B cell (primary cell): ENCODE results near the gene HAUS3. TPM values are rescaled to one million over a fixed set of nuclear protein-coding genes. Genes with fewer than 3 reads are reported as not detected.

ENCODE experiments used
- ATAC-seq: fragments of 200-7000 bp; cut with Tn5 transposase; one replicate; pipeline ENCODE4 v1.10.0; 2021; ENCODE audit warnings: low read depth, mild to moderate bottlenecking, moderate number of reproducible peaks, moderate library complexity
- CTCF ChIA-PET: fragments of 350-600 bp; sonication (Branson Sonifier 250); formaldehyde crosslinking; loops from one replicate; lab custom pipeline; 2021; ENCODE audit warnings: antibody characterized with exemption, inconsistent platforms; lab: Charles Lee
- POLR2A ChIA-PET: fragments of 350-600 bp; sonication (Branson Sonifier 250); formaldehyde crosslinking; loops from one replicate; lab custom pipeline; 2021; ENCODE audit warnings: antibody characterized with exemption; lab: Charles Lee
- DNase-seq: peaks from one replicate; pipeline ENCODE4 v3.0.0; 2013
- H2AFZ ChIP-seq: 2 replicates; pipeline ENCODE4 v1.6.1; 2012; ENCODE audit warnings: mild to moderate bottlenecking, low read depth, low read length; ENCODE audit not compliant: insufficient read depth, poor library complexity, severe bottlenecking
- H3K27ac ChIP-seq, 2 donors: 1 replicate in 1 of 2; 2 replicates in 1 of 2; pipeline ENCODE4 v1.5.1; 2012 to 2013; ENCODE audit warnings: low read length in 2 of 2, mild to moderate bottlenecking in 2 of 2, moderate library complexity in 1 of 2
- H3K27me3 ChIP-seq, 4 experiments: fragments of 200-600 bp in 1 of 4; sonication (generic) in 1 of 4; replicated peaks in 1 of 4; 1 replicate in 2 of 4; 2 replicates in 2 of 4; pipeline versions ENCODE4 v1.6.1 to v1.7.0; 2013 to 2016; ENCODE audit warnings: low read length in 3 of 4, mild to moderate bottlenecking in 2 of 4, mixed read lengths in 1 of 4, moderate library complexity in 1 of 4; ENCODE audit not compliant: insufficient read depth in 4 of 4, control insufficient read depth in 3 of 4; ENCODE audit errors: control extremely low read depth in 1 of 4
- H3K36me3 ChIP-seq, 2 experiments: replicated peaks in 1 of 2; 1 replicate in 1 of 2; 2 replicates in 1 of 2; pipeline versions ENCODE4 v1.6.1 to v1.7.1; 2013; ENCODE audit warnings: low read length in 1 of 2; ENCODE audit not compliant: insufficient read depth in 2 of 2, control insufficient read depth in 1 of 2; ENCODE audit errors: control extremely low read depth in 1 of 2, extremely low read depth in 1 of 2
- H3K4me1 ChIP-seq, 2 donors: fragments of 200-600 bp in 1 of 2; sonication (generic) in 1 of 2; 1 replicate in 1 of 2; 2 replicates in 1 of 2; pipeline versions ENCODE4 v1.5.1 to v1.6.1; 2013 to 2017; ENCODE audit warnings: low read length in 2 of 2; ENCODE audit not compliant: control insufficient read depth in 2 of 2, insufficient read depth in 2 of 2
- H3K4me2 ChIP-seq: replicated peaks from 2 replicates; pipeline ENCODE3; 2012; ENCODE audit warnings: mild to moderate bottlenecking, low read depth, low read length; ENCODE audit not compliant: poor library complexity, severe bottlenecking
- H3K4me3 ChIP-seq, 5 experiments: fragments of 200-600 bp in 1 of 5; sonication (generic) in 1 of 5; 1 replicate in 3 of 5; 2 replicates in 2 of 5; pipeline versions ENCODE4 v1.5.1 to v1.7.0; 2011 to 2016; ENCODE audit warnings: low read length in 4 of 5, mild to moderate bottlenecking in 4 of 5, low read depth in 2 of 5, control low read depth in 1 of 5, moderate library complexity in 1 of 5; ENCODE audit not compliant: insufficient read depth in 1 of 5; ENCODE audit errors: control extremely low read depth in 1 of 5, extremely low read depth in 1 of 5
- H3K79me2 ChIP-seq: fragments of 200-600 bp; sonication (generic); one replicate; pipeline ENCODE4 v1.6.0; 2016; ENCODE audit warnings: low read length; ENCODE audit not compliant: control insufficient read depth, insufficient read depth
- H3K9ac ChIP-seq: fragments of 200-600 bp; sonication (generic); 2 replicates; pipeline ENCODE4 v1.6.1; 2017; ENCODE audit warnings: mild to moderate bottlenecking, low read length, moderate library complexity
- H3K9me3 ChIP-seq, 3 donors: one replicate each; pipeline versions ENCODE4 v1.6.1 to v1.7.1; 2013; ENCODE audit warnings: low read length in 2 of 3; ENCODE audit not compliant: control insufficient read depth in 2 of 3, insufficient read depth in 1 of 3; ENCODE audit errors: control extremely low read depth in 1 of 3
- H4K20me1 ChIP-seq: 2 replicates; pipeline ENCODE4 v1.6.0; 2012; ENCODE audit warnings: mild to moderate bottlenecking, low read length; ENCODE audit not compliant: insufficient read depth, control insufficient read depth, poor library complexity, severe bottlenecking
- H3K27ac Mint-ChIP-seq: one replicate; pipeline ENCODE4 v1.8.0; 2021; ENCODE audit warnings: mixed read lengths
- H3K27me3 Mint-ChIP-seq: one replicate; pipeline ENCODE4 v1.8.0; 2021; ENCODE audit warnings: mixed read lengths
- H3K4me1 Mint-ChIP-seq: one replicate; pipeline ENCODE4 v1.8.0; 2021; ENCODE audit warnings: mixed read lengths
- H3K4me3 Mint-ChIP-seq: one replicate; pipeline ENCODE4 v1.8.0; 2021; ENCODE audit warnings: mixed read lengths
- H3K9me3 Mint-ChIP-seq: one replicate; pipeline ENCODE4 v1.8.0; 2022; ENCODE audit warnings: mixed read lengths; ENCODE audit not compliant: insufficient read depth
- EZH2 ChIP-seq: IDR thresholded peaks from 2 replicates; pipeline ENCODE4 v1.6.1; 2012; ENCODE audit warnings: borderline replicate concordance, low read depth, mild to moderate bottlenecking, moderate library complexity, low read length; ENCODE audit not compliant: insufficient read depth, poor library complexity, severe bottlenecking
- WGBS: methylation state at CpG from one replicate; pipeline ENCODE4 v1.1.5; 2013; ENCODE audit warnings: missing lambda C conversion rate; ENCODE audit not compliant: insufficient coverage; 5-methylcytosine and 5-hydroxymethylcytosine counted together
- intact Hi-C: fragments of 100-400 bp; cut with micrococcal nuclease; formaldehyde crosslinking; loops from one replicate; pipeline ENCODE4 v1.10.0; 2022
- polyA plus RNA-seq: library from polyadenylated mRNA; depleted of rRNA; stranded (reverse); fragments of >200 nt; gene quantifications from 2 replicates; pipeline ENCODE4 v1.2.3, GENCODE V29; 2012
- total RNA-seq, 2 donors: library from RNA; stranded (reverse); fragments of 120-200 nt in 1 of 2; gene quantifications; 1 replicate in 1 of 2; 2 replicates in 1 of 2; pipeline versions ENCODE4 v1.2.3 to v1.2.4, GENCODE V29; 2013 to 2022
- TF ChIP-seq, protein P1 (sequence below): fragments of 200-600 bp; IDR thresholded peaks from one replicate; pipeline ENCODE4 v1.8.0; 2022; ENCODE audit warnings: antibody characterized with exemption, mild to moderate bottlenecking

The HAUS3 gene
- total and polyA plus RNA-seq, 2 donors (not counting 1 experiment from before 2014, with no cell fraction given), result 8.2 to 26.5 TPM

DNA sequence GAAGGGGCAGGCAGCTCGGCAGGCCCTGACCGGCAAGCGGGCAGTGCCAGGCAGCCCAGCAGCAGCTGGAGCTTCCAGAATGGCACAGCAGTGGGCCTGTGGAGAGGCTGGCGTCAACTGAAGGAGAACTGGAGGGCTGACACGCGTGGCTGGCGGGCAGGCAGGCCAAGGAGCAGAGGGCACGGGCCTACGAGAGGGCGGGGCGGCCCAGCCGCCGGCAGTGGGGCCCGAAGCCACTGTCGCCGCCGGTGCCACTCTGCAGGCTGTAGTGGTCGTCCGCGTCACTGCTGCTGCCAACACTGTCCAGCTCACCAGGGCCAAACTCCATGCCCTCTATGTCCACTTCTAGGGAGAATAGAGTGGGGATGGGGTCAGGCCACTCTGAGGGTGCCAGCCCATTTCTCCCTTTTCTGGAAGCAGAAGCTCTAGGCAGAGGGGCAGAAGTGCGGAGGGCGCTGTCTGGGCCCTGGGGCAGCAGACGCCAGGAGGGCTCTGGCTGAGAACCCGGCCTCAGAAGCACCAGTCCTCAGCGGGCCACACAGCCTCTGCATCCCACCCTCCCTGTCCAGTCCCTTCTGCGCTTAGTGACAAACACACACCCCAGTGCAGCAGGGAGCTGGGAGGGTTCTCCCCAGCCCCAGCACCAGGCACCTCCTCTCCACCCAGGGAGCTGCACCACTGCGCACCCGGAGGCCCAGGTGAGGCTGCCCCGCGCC lies 8.6 kb upstream of the HAUS3 start:
- Histone ChIP-seq H4K20me1 (peaks cover 50% of the 10 kb centered on the region), H3K27me3 (no peaks in the 10 kb centered on the region), H3K4me2 (no peak overlapping the region), H3K4me1 (no peaks in the 10 kb centered on the region), H3K9ac (no peak overlapping the region), H3K36me3 (peaks cover 0 to 61% of the 10 kb centered on the region in 2 experiments), H3K79me2 (peaks cover under 1% of the 10 kb centered on the region), H3K27ac (no peak overlapping the region), H2AFZ (no peak overlapping the region), H3K9me3 (no peaks in the 10 kb centered on the region), H3K4me3 (no peak overlapping the region)
- 98% methylated on average over 27 of the region's 30 CpGs for WGBS
- Mint-ChIP-seq H3K4me3 (no peak overlapping the region), H3K4me1 (no peaks in the 10 kb centered on the region), H3K27ac (no peak overlapping the region), H3K9me3 (no peaks in the 10 kb centered on the region), H3K27me3 (no peaks in the 10 kb centered on the region)
- DNase-seq (no peak), ATAC-seq (no peak)
- TF ChIP-seq, protein P1, sequence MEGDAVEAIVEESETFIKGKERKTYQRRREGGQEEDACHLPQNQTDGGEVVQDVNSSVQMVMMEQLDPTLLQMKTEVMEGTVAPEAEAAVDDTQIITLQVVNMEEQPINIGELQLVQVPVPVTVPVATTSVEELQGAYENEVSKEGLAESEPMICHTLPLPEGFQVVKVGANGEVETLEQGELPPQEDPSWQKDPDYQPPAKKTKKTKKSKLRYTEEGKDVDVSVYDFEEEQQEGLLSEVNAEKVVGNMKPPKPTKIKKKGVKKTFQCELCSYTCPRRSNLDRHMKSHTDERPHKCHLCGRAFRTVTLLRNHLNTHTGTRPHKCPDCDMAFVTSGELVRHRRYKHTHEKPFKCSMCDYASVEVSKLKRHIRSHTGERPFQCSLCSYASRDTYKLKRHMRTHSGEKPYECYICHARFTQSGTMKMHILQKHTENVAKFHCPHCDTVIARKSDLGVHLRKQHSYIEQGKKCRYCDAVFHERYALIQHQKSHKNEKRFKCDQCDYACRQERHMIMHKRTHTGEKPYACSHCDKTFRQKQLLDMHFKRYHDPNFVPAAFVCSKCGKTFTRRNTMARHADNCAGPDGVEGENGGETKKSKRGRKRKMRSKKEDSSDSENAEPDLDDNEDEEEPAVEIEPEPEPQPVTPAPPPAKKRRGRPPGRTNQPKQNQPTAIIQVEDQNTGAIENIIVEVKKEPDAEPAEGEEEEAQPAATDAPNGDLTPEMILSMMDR, result no peak
- TF ChIP-seq EZH2, result no peak
- ChIA-PET POLR2A (interaction anchor here (0.6 kb wide), 2 partner anchors 13 to 154 kb away, joined by 4 to 14 read pairs; no protein-coding TSS in a partner anchor), CTCF (no interaction called here)
- intact Hi-C loops, result no loop called here
